Gastrocnemius medialis (tissue), 4 donors: ENCODE data around the gene SZRD1.

Experiments used
- CTCF ChIP-seq, 5 experiments: fragments of 450-650 bp in 3 of 5; fragments of 200-600 bp in 2 of 5; sonication (generic) in 2 of 5; IDR thresholded peaks in 4 of 5; conservative IDR thresholded peaks in 1 of 5; 1 replicate in 4 of 5; 2 replicates in 1 of 5; pipeline ENCODE4 v1.5.1; 2016 to 2019; ENCODE audit warnings: antibody characterized with exemption in 5 of 5, mild to moderate bottlenecking in 3 of 5, moderate library complexity in 3 of 5
- POLR2A ChIP-seq, 2 donors: fragments of 450-650 bp; IDR thresholded peaks; one replicate each; pipeline ENCODE4 v1.6.1; 2017; ENCODE audit warnings: antibody characterized with exemption in 2 of 2, mild to moderate bottlenecking in 2 of 2, moderate library complexity in 2 of 2

GRCh38 chr1:16378443-16378842 lies 11.4 kb downstream of the SZRD1 start:
- TF ChIP-seq CTCF (IDR thresholded peaks at IDR 0.05 in 4 of 5, conservative IDR thresholded peaks at IDR 0.05 in 1 of 5) (no peak), POLR2A (IDR thresholded peaks at IDR 0.05) (no peak)
